Measurements from ENCODE around the gene PRRG2. TPM values are rescaled to one million over a fixed set of nuclear protein-coding genes. Genes with fewer than 3 reads are reported as not detected.
A peak's percentile ranks its signal among the peaks of the same experiment; 100 is the strongest.

Gene PRRG2
- total RNA-seq, 1 experiment from 2014 or later, result 1.5 TPM

GRCh38 chr19:49544154-49544553, 37.0 kb upstream of the PRRG2 start:
- ChIA-PET POLR2A (ENCODE audit: low non-redundant PET) (interaction anchor here (0.6 kb wide), 1 partner anchor 38 kb away, joined by 4 read pairs; no protein-coding TSS in a partner anchor), CTCF (interaction anchor here (0.9 kb wide), 1 partner anchor 41 kb away, joined by 4 read pairs; no protein-coding TSS in a partner anchor)
- Histone ChIP-seq H3K9me3 (ENCODE audit: low read depth, low read length, poor library complexity, severe bottlenecking) (no peaks in the 10 kb centered on the region), H3K4me1 (ENCODE audit: insufficient read depth, low read length, poor library complexity, severe bottlenecking) (peaks cover 4% of the 10 kb centered on the region), H3K27ac (ENCODE audit: low read depth, low read length, poor library complexity, severe bottlenecking) (peak overlapping the region; percentile 30), H3K36me3 (ENCODE audit: insufficient read depth, low read length, poor library complexity, severe bottlenecking) (peaks cover 38% of the 10 kb centered on the region), H3K4me3 (ENCODE audit: low read depth, low read length, poor library complexity, severe bottlenecking) (no peak overlapping the region), H3K27me3 (replicated peaks; ENCODE audit: insufficient read depth, low read depth, low read length, poor library complexity) (no peaks in the 10 kb centered on the region)
- intact Hi-C loops (cut with micrococcal nuclease; ENCODE audit: unreplicated experiment), result no loop called here
- no peak for DNase-seq (ENCODE audit: low spot score)
- BruUV-seq (replicated peaks), result no TSS peak
- TF ChIP-seq, protein P1, sequence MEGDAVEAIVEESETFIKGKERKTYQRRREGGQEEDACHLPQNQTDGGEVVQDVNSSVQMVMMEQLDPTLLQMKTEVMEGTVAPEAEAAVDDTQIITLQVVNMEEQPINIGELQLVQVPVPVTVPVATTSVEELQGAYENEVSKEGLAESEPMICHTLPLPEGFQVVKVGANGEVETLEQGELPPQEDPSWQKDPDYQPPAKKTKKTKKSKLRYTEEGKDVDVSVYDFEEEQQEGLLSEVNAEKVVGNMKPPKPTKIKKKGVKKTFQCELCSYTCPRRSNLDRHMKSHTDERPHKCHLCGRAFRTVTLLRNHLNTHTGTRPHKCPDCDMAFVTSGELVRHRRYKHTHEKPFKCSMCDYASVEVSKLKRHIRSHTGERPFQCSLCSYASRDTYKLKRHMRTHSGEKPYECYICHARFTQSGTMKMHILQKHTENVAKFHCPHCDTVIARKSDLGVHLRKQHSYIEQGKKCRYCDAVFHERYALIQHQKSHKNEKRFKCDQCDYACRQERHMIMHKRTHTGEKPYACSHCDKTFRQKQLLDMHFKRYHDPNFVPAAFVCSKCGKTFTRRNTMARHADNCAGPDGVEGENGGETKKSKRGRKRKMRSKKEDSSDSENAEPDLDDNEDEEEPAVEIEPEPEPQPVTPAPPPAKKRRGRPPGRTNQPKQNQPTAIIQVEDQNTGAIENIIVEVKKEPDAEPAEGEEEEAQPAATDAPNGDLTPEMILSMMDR (conservative IDR thresholded peaks at IDR 0.05; ENCODE audit: low read depth, low read length), result no peak
- no peak for TF ChIP-seq EZH2 (IDR thresholded peaks at IDR 0.05; ENCODE audit: borderline replicate concordance, low read depth, low read length, poor library complexity, severe bottlenecking)

- TSS peak; percentile 22 for BruUV-seq (replicated peaks)
- Histone ChIP-seq H3K27ac (ENCODE audit: low read depth, low read length, poor library complexity, severe bottlenecking) (peak overlapping the region; percentile 14), H3K4me1 (ENCODE audit: insufficient read depth, low read length, poor library complexity, severe bottlenecking) (peaks cover 4% of the 10 kb centered on the region), H3K9me3 (ENCODE audit: low read depth, low read length, poor library complexity, severe bottlenecking) (no peaks in the 10 kb centered on the region), H3K4me3 (ENCODE audit: low read depth, low read length, poor library complexity, severe bottlenecking) (no peak overlapping the region), H3K27me3 (replicated peaks; ENCODE audit: insufficient read depth, low read depth, low read length, poor library complexity) (no peaks in the 10 kb centered on the region), H3K36me3 (ENCODE audit: insufficient read depth, low read length, poor library complexity, severe bottlenecking) (peaks cover 21% of the 10 kb centered on the region)
- POLR2A ChIA-PET (ENCODE audit: low non-redundant PET), result no interaction called here
- TF ChIP-seq EZH2 (IDR thresholded peaks at IDR 0.05; ENCODE audit: borderline replicate concordance, low read depth, low read length, poor library complexity, severe bottlenecking), result no peak
- TF ChIP-seq, protein P1 (conservative IDR thresholded peaks at IDR 0.05; ENCODE audit: low read depth, low read length), result peak; percentile 86
- intact Hi-C loops (cut with micrococcal nuclease; ENCODE audit: unreplicated experiment), result loop anchor here (2.0 kb wide), 1 partner anchor 40 kb away; no protein-coding TSS in a partner anchor
- CTCF ChIA-PET, result interaction anchor here (0.5 to 1.8 kb wide), 13 partner anchors 17 to 247 kb away, joined by 3 to 14 read pairs (median 5); no protein-coding TSS in a partner anchor
- peak; percentile 95 for DNase-seq (ENCODE audit: low spot score)
Measured at GRCh38 chr19:49546825-49547565, 34.1 kb upstream of the PRRG2 start.

DNA sequence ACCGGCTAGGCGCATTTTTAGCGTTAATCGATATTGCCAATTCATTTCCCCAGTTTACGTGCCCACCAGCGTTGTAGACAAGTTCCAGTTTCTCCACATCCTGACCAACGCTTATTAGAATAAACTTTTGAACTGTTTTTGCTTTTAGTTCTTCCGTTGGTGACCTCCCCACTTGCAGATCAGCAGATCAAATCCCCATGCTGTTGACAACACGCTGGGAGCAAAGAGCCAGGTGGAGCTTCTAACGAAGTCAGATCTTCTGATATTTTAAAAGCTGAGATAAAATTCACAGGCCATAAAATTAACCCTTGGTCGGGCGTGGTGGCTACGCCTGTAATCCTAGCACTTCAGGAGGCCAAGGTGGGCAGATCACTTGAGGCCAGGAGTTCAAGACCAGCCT, 32.1 kb upstream of the PRRG2 start:
- POLR2A ChIA-PET (ENCODE audit: low non-redundant PET), result interaction anchor here (0.6 kb wide), 1 partner anchor 38 kb away, joined by 24 read pairs; no protein-coding TSS in a partner anchor
- no peak for DNase-seq (ENCODE audit: low spot score)

More for the DNA sequence above, 32.1 kb upstream of the PRRG2 start:
- CTCF ChIA-PET, result no interaction called here
- no peak overlapping the region for H3K4me3 ChIP-seq (ENCODE audit: low read depth, low read length, poor library complexity, severe bottlenecking)
- no peaks in the 10 kb centered on the region for H3K27me3 ChIP-seq (replicated peaks; ENCODE audit: insufficient read depth, low read depth, low read length, poor library complexity)
- H3K27ac ChIP-seq (ENCODE audit: low read depth, low read length, poor library complexity, severe bottlenecking), result no peak overlapping the region
- H3K4me1 ChIP-seq (ENCODE audit: insufficient read depth, low read length, poor library complexity, severe bottlenecking), result peaks cover 4% of the 10 kb centered on the region
- H3K9me3 ChIP-seq (ENCODE audit: low read depth, low read length, poor library complexity, severe bottlenecking), result no peaks in the 10 kb centered on the region
- BruUV-seq (replicated peaks), result no TSS peak
- TF ChIP-seq, protein P1 (conservative IDR thresholded peaks at IDR 0.05; ENCODE audit: low read depth, low read length), result no peak
- TF ChIP-seq EZH2 (IDR thresholded peaks at IDR 0.05; ENCODE audit: borderline replicate concordance, low read depth, low read length, poor library complexity, severe bottlenecking), result no peak
- peaks cover 11% of the 10 kb centered on the region for H3K36me3 ChIP-seq (ENCODE audit: insufficient read depth, low read length, poor library complexity, severe bottlenecking)
- intact Hi-C loops (cut with micrococcal nuclease; ENCODE audit: unreplicated experiment), result no loop called here
